HPDE6-E6E7 (cell line): ENCODE results near the gene SPOCK1.

Experiments used
- DNase-seq: peaks from one replicate; pipeline ENCODE4 v3.0.0; 2011; ENCODE audit warnings: missing footprints; ENCODE audit errors: extremely low spot score

Gene SPOCK1

GRCh38 chr5:137195483-137195882, 303.6 kb downstream of the SPOCK1 start:
- peak; percentile 79 for DNase-seq

DNA sequence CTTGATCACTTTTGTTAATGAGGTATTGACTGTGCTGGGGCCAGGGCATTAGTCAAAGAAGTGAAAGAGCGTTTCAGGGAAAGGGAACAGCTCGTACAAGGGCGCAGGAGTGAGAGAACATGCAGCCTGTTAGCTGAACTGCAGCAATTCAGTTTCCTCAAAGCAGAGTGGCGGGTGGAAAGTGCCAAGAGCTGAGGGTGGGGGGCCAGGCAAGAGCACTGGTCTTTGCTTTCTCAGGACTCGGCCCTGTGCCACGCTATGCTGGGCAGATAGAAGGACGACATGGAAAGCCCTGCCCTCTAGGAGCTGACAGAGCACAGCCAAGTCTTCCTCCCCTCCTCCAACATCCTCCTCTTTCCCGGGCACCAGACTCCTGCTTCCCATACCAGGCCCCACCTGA, 304.8 kb downstream of the SPOCK1 start:
- no peak for DNase-seq

DNA sequence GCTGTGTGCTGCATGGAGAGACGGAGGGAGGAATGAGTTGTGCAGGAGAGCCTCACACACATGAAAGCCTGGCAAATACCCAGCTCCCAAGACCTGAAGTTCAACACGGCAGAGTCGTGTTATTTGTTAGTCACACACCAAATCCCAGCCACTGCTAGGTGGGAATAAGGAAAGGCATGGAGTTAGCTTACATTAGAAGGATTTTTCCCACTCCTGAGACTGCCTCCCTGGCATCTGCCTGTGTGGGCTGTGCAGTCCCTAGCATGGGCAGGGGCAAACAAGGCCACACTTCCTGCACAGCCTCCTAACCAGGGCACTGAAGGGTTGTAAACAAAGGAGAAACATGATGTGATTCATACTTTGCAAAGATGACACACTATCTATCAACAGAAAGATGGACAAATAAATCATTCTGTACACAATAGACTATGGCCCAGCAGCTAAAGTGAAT, 306.8 kb downstream of the SPOCK1 start:
- peak; percentile 50 for DNase-seq

DNA sequence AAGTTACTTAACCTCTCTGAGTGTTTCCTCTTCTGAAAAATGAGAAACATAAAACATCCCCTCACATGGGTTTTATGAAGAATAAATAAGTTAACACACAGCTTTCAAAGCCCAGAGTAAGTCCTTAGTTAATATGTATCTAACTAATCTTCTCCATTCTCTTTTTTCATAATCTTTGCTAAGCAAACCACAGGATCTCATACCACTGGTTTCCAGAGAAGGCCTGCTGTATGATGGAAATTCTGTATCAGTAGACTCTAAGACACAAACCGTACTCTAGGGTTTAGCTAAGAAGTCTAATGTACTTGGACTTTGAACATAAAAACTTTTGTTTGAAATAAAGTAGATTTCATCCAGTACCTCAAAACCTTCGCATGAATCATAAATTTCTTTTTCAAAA, 307.9 kb downstream of the SPOCK1 start:
- no peak for DNase-seq

DNA sequence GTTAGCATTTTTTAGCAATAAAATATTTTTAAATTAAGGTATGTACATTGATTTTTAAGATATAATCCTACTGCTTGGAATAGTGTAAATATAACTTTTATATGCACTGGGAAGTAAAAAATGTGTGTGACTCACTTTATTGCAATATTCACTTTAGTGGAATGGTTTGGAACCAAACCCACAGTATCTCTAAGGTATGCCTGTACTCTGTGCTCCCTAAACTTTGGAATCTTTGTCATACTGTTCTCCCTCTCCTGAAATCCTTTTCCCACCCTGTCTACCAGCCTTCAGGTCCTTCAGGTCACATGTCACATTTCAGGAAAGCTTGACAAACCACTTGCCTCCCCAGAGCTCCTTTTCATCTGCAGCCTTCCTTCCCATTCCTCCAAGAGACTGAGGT, 308.7 kb downstream of the SPOCK1 start:
- no peak for DNase-seq

- DNase-seq: no peak
Measured at GRCh38 chr5:137190031-137190430, 309.1 kb downstream of the SPOCK1 start.

- no peak for DNase-seq
Measured at GRCh38 chr5:137188566-137188965, 310.6 kb downstream of the SPOCK1 start.

DNA sequence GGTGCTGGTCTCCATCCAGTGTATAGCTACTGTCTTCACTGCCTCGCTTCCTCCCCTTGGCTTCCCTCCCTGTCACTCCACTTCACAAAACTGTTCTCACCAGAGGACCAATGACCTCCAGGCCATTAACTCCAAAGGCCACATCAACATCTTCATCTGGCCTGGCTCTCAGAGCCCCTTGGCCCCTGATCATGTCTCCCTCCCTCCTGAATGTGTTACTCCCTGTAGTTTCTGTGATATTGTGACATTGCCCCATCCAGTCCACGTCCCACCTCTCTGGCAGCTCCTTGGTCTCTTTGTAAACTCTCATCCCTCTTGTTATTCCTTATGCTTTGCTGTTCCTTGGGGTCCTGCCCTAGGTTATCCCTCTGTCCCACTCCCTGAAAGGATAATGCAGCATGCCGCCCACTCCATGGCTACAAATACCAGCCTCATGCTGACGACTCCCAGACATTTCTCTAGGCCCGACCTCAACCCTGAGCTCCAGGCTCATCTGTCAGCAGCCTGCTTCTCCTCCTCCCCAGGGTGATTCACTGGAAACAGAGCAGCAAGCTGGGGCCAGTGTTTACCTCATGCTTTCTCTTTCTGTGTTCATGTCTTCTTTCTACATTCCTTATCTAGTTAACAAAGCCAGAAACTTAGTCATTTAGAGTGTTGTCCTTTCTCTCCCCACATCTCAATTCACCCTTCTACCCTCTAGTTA, 312.2 kb downstream of the SPOCK1 start:
- no peak for DNase-seq

DNA sequence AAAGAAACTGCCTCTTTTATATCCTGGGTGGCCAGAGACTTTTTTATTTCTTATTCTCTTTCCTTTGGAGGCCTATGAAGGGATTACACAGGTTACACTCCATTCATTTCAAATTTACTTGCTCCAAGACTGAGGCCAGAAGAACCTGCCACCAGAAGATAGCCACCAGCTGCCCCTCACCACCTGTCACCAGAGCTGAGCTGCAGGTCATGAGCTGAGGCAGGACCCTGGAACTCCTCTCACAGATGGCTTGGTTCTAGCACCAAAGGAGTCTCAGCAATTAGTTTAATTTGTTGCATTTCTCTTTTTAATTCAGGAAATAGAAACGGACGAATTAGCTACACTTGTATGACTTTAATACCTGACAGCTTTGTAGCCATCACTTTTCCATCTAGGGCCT, 313.9 kb downstream of the SPOCK1 start:
- DNase-seq: no peak

DNA sequence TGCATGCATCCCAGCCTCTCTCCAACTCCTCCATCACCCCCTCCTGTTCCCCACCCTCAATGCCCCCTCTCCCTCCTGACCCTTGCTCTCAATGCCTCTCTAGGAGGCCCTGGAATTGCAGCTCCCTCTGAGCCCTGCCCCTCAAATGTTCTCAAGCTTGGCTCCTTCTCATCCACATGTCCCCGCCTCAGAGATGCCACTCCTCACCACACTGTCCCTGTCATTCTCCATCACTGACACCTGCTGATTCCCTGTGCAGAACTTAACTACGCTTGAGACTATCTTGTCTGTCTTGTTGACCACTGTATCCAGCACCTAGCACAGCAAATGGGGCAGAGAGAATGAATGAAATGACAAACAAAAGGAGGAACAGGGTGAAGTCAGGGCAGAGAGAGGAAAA, 314.4 kb downstream of the SPOCK1 start:
- no peak for DNase-seq

DNA sequence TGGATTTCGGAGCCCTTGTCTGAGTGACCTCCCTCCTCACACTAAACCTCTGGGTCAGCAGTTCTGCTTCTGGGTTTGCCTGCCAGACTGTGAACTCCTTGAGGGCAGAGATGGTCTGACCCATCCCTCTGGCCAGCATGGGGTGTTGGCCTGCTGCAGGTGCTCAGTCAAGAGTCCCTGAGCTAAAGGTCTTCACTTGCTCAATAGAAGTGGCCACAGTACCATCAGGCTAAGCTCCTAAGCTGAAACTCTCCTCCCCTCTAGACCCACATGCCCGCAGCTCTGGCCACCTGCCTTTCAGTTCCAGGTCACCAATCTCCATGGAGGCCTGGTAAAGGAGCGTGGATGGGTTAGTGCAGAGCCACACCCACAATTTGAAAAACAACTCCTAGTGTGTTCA, 316.6 kb downstream of the SPOCK1 start:
- DNase-seq: no peak

DNA sequence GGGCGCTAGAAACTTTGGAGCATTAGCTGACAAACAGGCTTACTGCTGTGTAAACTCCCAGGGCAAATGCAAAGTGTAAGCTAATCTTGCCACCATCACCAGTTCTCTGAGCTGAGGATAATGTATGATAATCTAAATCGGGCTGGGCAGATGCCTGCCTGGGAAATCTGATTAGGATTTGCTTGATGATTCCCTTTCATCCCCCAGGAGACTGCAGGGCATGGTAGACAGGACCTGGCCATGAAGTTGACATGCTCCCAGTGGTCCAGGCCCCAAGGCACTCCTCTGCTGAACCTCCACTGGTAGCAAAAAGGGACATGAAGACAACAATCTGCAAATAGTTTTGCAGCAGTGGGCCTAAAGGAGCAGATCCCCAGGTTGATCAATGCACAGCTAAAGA, 317.5 kb downstream of the SPOCK1 start:
- DNase-seq: no peak

DNA sequence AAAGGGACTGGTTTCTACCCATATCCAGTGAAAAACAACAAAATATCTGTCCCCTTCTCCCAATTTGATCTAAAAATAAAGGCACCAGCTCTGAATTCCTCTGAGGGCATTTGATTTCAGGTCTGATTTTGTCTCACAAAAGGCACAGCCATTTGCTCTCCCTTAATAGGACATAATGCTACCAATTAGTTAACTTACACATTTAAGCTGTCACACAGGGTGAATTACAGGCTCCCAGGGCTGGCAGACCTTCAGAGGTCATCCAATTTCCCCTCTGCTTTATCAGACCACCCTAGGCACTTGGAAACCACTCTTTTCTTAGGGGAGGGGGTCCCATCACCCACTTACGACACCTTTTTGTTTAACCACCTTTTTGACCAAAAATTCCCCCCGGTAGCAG, 319.9 kb downstream of the SPOCK1 start:
- no peak for DNase-seq

GRCh38 chr5:137176609-137177008, 322.5 kb downstream of the SPOCK1 start:
- no peak for DNase-seq

- no peak for DNase-seq
Measured at GRCh38 chr5:137176126-137176525, 323.0 kb downstream of the SPOCK1 start.

DNA sequence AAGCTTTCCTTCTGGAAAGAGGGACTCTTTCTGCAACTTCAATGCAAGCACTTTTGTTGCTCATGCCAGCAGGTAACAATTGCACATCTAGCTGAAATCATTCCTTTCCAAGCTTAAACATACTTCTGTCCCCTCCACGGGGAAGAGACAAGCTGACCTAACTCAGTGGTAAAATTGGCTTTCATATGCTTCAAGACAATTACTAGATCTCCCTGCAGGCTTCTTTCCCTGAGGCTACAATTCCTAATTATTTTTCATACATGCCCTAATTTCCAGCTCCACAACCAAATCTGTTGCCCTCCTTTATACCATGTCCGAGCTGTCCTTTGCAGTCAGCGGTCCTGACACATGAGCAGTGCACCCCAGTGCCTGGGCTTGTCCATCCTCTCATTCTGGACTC, 324.9 kb downstream of the SPOCK1 start:
- no peak for DNase-seq

DNA sequence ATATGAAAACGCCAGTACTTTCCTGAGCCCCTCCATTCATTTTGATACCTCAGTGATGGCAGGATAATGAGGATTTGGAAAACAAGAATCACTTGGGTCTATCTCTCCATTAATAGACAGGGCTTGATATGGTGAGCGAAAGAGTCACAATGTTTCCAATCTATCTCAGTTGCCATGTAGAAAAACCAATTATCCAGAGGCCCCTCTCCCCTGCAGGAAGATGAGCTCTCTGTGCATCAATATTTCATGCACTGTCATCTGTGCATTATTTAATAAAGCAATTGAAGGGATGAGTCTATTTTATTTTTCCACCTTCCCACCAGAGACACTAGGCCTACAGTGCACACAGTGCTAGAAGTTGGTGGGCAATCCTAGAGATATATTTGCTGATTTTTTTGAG, 326.9 kb downstream of the SPOCK1 start:
- no peak for DNase-seq

GRCh38 chr5:137167187-137167586, 331.9 kb downstream of the SPOCK1 start:
- no peak for DNase-seq

GRCh38 chr5:137164961-137165360, 334.2 kb downstream of the SPOCK1 start:
- no peak for DNase-seq

GRCh38 chr5:137164536-137164935, 334.6 kb downstream of the SPOCK1 start:
- DNase-seq: no peak

- DNase-seq: no peak
Measured at GRCh38 chr5:137158691-137159090, 340.4 kb downstream of the SPOCK1 start.

- no peak for DNase-seq
Measured at GRCh38 chr5:137156180-137156579, 342.9 kb downstream of the SPOCK1 start.

- DNase-seq: no peak
Measured at GRCh38 chr5:137155261-137156000, 343.7 kb downstream of the SPOCK1 start.
